ENCODE measurements around the gene TNFAIP2. TPM values are rescaled to one million over a fixed set of nuclear protein-coding genes. Genes with fewer than 3 reads are reported as not detected.

TNFAIP2 gene
- total and polyA plus RNA-seq, 2 experiments from 2014 or later: 9.9 to 14.1 TPM

- TF ChIP-seq, protein P1, sequence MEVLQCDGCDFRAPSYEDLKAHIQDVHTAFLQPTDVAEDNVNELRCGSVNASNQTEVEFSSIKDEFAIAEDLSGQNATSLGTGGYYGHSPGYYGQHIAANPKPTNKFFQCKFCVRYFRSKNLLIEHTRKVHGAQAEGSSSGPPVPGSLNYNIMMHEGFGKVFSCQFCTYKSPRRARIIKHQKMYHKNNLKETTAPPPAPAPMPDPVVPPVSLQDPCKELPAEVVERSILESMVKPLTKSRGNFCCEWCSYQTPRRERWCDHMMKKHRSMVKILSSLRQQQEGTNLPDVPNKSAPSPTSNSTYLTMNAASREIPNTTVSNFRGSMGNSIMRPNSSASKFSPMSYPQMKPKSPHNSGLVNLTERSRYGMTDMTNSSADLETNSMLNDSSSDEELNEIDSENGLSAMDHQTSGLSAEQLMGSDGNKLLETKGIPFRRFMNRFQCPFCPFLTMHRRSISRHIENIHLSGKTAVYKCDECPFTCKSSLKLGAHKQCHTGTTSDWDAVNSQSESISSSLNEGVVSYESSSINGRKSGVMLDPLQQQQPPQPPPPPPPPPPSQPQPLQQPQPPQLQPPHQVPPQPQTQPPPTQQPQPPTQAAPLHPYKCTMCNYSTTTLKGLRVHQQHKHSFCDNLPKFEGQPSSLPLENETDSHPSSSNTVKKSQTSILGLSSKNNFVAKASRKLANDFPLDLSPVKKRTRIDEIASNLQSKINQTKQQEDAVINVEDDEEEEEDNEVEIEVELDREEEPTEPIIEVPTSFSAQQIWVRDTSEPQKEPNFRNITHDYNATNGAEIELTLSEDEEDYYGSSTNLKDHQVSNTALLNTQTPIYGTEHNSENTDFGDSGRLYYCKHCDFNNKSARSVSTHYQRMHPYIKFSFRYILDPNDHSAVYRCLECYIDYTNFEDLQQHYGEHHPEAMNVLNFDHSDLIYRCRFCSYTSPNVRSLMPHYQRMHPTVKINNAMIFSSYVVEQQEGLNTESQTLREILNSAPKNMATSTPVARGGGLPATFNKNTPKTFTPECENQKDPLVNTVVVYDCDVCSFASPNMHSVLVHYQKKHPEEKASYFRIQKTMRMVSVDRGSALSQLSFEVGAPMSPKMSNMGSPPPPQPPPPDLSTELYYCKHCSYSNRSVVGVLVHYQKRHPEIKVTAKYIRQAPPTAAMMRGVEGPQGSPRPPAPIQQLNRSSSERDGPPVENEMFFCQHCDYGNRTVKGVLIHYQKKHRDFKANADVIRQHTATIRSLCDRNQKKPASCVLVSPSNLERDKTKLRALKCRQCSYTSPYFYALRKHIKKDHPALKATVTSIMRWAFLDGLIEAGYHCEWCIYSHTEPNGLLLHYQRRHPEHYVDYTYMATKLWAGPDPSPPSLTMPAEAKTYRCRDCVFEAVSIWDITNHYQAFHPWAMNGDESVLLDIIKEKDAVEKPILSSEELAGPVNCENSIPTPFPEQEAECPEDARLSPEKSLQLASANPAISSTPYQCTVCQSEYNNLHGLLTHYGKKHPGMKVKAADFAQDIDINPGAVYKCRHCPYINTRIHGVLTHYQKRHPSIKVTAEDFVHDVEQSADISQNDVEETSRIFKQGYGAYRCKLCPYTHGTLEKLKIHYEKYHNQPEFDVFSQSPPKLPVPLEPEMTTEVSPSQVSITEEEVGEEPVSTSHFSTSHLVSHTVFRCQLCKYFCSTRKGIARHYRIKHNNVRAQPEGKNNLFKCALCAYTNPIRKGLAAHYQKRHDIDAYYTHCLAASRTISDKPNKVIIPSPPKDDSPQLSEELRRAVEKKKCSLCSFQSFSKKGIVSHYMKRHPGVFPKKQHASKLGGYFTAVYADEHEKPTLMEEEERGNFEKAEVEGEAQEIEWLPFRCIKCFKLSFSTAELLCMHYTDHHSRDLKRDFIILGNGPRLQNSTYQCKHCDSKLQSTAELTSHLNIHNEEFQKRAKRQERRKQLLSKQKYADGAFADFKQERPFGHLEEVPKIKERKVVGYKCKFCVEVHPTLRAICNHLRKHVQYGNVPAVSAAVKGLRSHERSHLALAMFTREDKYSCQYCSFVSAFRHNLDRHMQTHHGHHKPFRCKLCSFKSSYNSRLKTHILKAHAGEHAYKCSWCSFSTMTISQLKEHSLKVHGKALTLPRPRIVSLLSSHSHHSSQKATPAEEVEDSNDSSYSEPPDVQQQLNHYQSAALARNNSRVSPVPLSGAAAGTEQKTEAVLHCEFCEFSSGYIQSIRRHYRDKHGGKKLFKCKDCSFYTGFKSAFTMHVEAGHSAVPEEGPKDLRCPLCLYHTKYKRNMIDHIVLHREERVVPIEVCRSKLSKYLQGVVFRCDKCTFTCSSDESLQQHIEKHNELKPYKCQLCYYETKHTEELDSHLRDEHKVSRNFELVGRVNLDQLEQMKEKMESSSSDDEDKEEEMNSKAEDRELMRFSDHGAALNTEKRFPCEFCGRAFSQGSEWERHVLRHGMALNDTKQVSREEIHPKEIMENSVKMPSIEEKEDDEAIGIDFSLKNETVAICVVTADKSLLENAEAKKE (CRISPR knock-in tag; IDR thresholded peaks at IDR 0.05): no peak
- TF ChIP-seq, protein P2, sequence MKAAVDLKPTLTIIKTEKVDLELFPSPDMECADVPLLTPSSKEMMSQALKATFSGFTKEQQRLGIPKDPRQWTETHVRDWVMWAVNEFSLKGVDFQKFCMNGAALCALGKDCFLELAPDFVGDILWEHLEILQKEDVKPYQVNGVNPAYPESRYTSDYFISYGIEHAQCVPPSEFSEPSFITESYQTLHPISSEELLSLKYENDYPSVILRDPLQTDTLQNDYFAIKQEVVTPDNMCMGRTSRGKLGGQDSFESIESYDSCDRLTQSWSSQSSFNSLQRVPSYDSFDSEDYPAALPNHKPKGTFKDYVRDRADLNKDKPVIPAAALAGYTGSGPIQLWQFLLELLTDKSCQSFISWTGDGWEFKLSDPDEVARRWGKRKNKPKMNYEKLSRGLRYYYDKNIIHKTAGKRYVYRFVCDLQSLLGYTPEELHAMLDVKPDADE (IDR thresholded peaks at IDR 0.05): no peak
- TF ChIP-seq POLR2AphosphoS5 (IDR thresholded peaks at IDR 0.05; ENCODE audit: low read depth) (no peak), CREB1 (CRISPR knock-in tag; IDR thresholded peaks at IDR 0.05; ENCODE audit: low read depth) (no peak), ZNF331 (CRISPR knock-in tag; IDR thresholded peaks at IDR 0.05; ENCODE audit: low read depth) (no peak), ZNF114 (CRISPR knock-in tag; IDR thresholded peaks at IDR 0.05) (no peak), STAT1 (IDR thresholded peaks at IDR 0.05; ENCODE audit: unreplicated experiment) (no peak), NANOG (IDR thresholded peaks at IDR 0.05; ENCODE audit: borderline replicate concordance) (no peak), CTCF (conservative IDR thresholded peaks at IDR 0.05; ENCODE audit: low read depth in 2 of 2) (no peak)
Observed at GRCh38 chr14:103140316-103141109, 17.3 kb downstream of the TNFAIP2 start (continued).

Data from GM23338 (cell line).